OCI-LY1 (cell line): ENCODE data around the gene CIPC.

ENCODE experiments used
- H2AFZ ChIP-seq: fragments of 200-600 bp; sonication (generic), shearing (Covaris generic); 2 replicates; pipeline ENCODE4 v1.6.0; 2014; ENCODE audit warnings: antibody characterized with exemption, mild to moderate bottlenecking, low read length
- H3F3A ChIP-seq: fragments of 200-600 bp; sonication (generic), shearing (Covaris generic); 2 replicates; pipeline ENCODE4 v1.6.0; 2014; ENCODE audit warnings: mild to moderate bottlenecking, antibody characterized with exemption, low read length, moderate library complexity; ENCODE audit not compliant: insufficient read depth
- H3K27ac ChIP-seq: fragments of 200-600 bp; sonication (generic); 2 replicates; pipeline ENCODE4 v1.5.1; 2014; ENCODE audit warnings: low read length, mixed run types, mild to moderate bottlenecking, low read depth; ENCODE audit not compliant: poor library complexity, severe bottlenecking
- H3K27me3 ChIP-seq: fragments of 200-600 bp; sonication (generic); 2 replicates; pipeline ENCODE4 v1.6.0; 2014; ENCODE audit warnings: antibody characterized with exemption, mild to moderate bottlenecking, low read length, moderate library complexity; ENCODE audit not compliant: insufficient read depth
- H3K36me3 ChIP-seq: fragments of 200-600 bp; sonication (generic); 2 replicates; pipeline ENCODE4 v1.6.1; 2014; ENCODE audit warnings: mild to moderate bottlenecking, antibody characterized with exemption, low read length, moderate library complexity, mixed read lengths; ENCODE audit not compliant: insufficient read depth
- H3K4me1 ChIP-seq: fragments of 200-600 bp; sonication (generic); 2 replicates; pipeline ENCODE4 v1.5.1; 2014; ENCODE audit warnings: mild to moderate bottlenecking, low read length, moderate library complexity; ENCODE audit not compliant: insufficient read depth, severe bottlenecking
- H3K4me2 ChIP-seq: fragments of 200-600 bp; sonication (generic), shearing (Covaris generic); 2 replicates; pipeline ENCODE4 v1.6.1; 2014; ENCODE audit warnings: low read length
- H3K4me3 ChIP-seq: fragments of 200-600 bp; sonication (generic); 2 replicates; pipeline ENCODE4 v1.5.1; 2014; ENCODE audit warnings: low read length, low read depth, mild to moderate bottlenecking, mixed read lengths; ENCODE audit not compliant: poor library complexity, severe bottlenecking
- H3K79me2 ChIP-seq: fragments of 200-600 bp; shearing (Covaris generic); 2 replicates; pipeline ENCODE4 v1.6.1; 2016; ENCODE audit warnings: mixed run types, low read length, mixed read lengths; ENCODE audit not compliant: insufficient read depth
- H3K9ac ChIP-seq: fragments of 200-600 bp; sonication (generic), shearing (Covaris generic); 2 replicates; pipeline ENCODE4 v1.6.1; 2014; ENCODE audit warnings: mild to moderate bottlenecking, low read length, mixed read lengths
- H3K9me2 ChIP-seq: fragments of 200-600 bp; sonication (generic), shearing (Covaris generic); 2 replicates; pipeline ENCODE4 v1.6.1; 2014; ENCODE audit warnings: low read depth, mild to moderate bottlenecking, low read length, mixed read lengths
- H3K9me3 ChIP-seq: fragments of 200-600 bp; shearing (Covaris generic); 2 replicates; pipeline ENCODE4 v1.6.1; 2014; ENCODE audit warnings: low read length, mixed read lengths
- H4K20me1 ChIP-seq: fragments of 200-600 bp; sonication (generic), shearing (Covaris generic); 2 replicates; pipeline ENCODE4 v1.6.0; 2016; ENCODE audit warnings: mild to moderate bottlenecking, low read length; ENCODE audit not compliant: insufficient read depth
- CTCF ChIP-seq: fragments of 200-600 bp; sonication (generic), shearing (Covaris generic); IDR thresholded peaks from 2 replicates; pipeline ENCODE4 v1.5.1; 2017; ENCODE audit warnings: mild to moderate bottlenecking, antibody characterized with exemption, low read length, moderate library complexity, mixed read lengths
- EZH2 ChIP-seq: fragments of 200-600 bp; sonication (generic), shearing (Covaris generic); IDR thresholded peaks from 2 replicates; pipeline ENCODE4 v1.8.0; 2017; ENCODE audit warnings: borderline replicate concordance, mixed run types, mild to moderate bottlenecking, antibody characterized with exemption, low read length, moderate library complexity, mixed read lengths

CIPC gene

DNA sequence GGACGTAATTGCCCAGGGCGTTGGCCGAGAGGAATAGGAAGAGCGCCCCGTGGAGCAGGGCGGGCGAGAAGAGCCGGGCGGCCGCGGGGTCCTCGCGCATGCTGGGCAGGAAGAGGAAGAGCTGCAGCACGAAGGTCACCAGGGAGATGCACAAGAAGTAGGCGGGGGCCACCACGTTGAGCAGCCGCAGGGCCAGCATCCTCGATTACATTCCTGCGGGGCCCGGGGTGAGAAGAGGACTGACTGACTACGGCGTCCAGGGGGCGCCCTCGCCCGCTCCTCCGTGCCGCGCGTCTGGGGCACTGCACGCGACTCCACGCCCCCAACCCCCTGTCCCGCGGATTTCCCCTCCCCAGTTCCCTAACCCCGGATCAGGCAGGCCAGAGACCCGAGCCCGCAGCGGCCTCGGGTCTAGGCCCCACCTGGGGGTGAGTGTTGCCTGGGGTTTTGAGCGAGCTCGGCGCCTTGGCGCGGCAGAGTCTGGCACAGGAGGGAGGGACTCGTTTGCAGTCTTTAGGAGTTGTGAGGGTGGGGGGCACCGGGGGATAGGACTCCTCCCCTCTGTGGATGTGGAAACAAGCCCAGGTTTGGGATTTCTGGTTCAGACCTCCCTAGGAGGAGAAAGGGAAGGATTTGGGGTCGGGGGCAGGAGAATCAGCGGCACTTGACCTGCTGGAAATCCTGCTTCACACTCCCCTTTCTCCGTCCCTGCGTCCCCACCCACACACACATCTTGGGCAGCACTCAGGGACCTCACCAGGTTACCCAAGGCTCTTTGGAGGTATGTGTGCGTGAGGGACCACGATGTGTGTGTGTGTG is 41.7 kb downstream of the CIPC start:
- no peak overlapping the region for H3K4me2 ChIP-seq
- no peaks in the 10 kb centered on the region for H4K20me1 ChIP-seq
- H3K36me3 ChIP-seq, result no peaks in the 10 kb centered on the region
- no peak overlapping the region for H3K27ac ChIP-seq
- no peak overlapping the region for H3K9ac ChIP-seq
- H2AFZ ChIP-seq, result no peak overlapping the region
- TF ChIP-seq CTCF (peak; percentile 70), EZH2 (no peak)
- H3K27me3 ChIP-seq, result no peaks in the 10 kb centered on the region
- H3K9me2 ChIP-seq, result no peaks in the 10 kb centered on the region
- H3K4me3 ChIP-seq, result no peak overlapping the region
- no peaks in the 10 kb centered on the region for H3K79me2 ChIP-seq
- H3K4me1 ChIP-seq, result no peaks in the 10 kb centered on the region
- H3K9me3 ChIP-seq, result no peaks in the 10 kb centered on the region
- no peaks in the 10 kb centered on the region for H3F3A ChIP-seq

DNA sequence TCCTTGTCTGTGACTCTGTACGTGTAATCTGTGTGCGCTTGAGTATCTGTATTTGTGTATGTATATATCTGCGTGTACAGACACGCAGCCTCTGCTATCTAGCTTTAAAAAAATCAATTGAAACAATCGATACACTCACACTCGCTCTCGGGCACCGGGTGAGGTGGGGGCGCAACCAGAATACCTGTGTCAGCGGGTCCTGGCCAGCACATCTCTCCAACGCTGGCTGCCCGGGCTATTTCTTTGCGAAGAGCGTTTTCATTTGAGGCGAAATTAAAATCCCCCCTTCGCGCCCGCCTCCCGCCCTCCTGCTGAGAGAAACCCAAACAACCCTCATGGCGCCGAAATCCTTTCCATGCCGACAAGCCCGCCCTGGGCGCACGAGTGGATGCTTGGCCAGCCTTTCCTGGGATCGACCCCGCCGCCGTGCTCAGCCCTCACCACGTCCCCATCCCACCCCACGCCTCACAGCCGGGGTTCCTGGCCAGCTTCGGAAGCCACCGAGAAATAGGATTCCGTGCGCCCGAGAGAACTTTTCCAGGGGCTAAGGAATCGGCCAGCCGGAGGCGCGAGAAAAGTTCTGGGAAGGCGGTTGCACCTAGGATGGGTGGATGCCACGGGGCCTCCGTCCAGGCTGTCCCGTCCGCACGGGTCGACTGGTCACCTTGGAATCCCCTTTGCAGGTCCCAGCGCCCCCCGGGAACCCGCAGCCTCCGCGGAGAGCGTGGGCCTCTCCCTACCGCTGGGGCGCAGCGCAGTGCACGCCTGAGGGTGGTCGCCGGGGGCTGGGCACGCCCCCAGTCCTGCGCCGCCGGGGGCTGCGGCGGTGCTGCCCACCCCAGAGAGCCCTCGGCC is 42.5 kb downstream of the CIPC start:
- no peaks in the 10 kb centered on the region for H3K9me2 ChIP-seq
- H3K9me3 ChIP-seq, result no peaks in the 10 kb centered on the region
- no peak for TF ChIP-seq EZH2
- H3K79me2 ChIP-seq, result no peaks in the 10 kb centered on the region
- no peaks in the 10 kb centered on the region for H3K36me3 ChIP-seq
- H3K9ac ChIP-seq, result no peak overlapping the region
- H4K20me1 ChIP-seq, result no peaks in the 10 kb centered on the region
- no peaks in the 10 kb centered on the region for H3K27me3 ChIP-seq
- no peaks in the 10 kb centered on the region for H3F3A ChIP-seq
- H3K4me3 ChIP-seq, result no peak overlapping the region
- H3K4me1 ChIP-seq, result no peaks in the 10 kb centered on the region
- no peak overlapping the region for H3K4me2 ChIP-seq
- no peak overlapping the region for H2AFZ ChIP-seq
- H3K27ac ChIP-seq, result no peak overlapping the region

- Histone ChIP-seq H3K9me2 (no peaks in the 10 kb centered on the region), H3K9ac (no peak within 1 kb of the TSS), H3K79me2 (no peaks in the 10 kb centered on the region), H3F3A (no peaks in the 10 kb centered on the region), H3K4me3 (no peak within 1 kb of the TSS), H2AFZ (no peak within 1 kb of the TSS), H3K27ac (no peak within 1 kb of the TSS), H3K9me3 (no peaks in the 10 kb centered on the region), H3K4me1 (no peaks in the 10 kb centered on the region), H4K20me1 (no peaks in the 10 kb centered on the region), H3K4me2 (no peak within 1 kb of the TSS), H3K36me3 (no peaks in the 10 kb centered on the region), H3K27me3 (no peaks in the 10 kb centered on the region)
- TF ChIP-seq CTCF (no peak), EZH2 (no peak)
These were observed 43.4 kb downstream of the CIPC start, which contains the start of gene ZDHHC22 for GRCh38 chr14:77141214-77142004. TSS of gene ZDHHC22 (minus strand) at chr14:77141791. CDS start at chr14:77139738, 2,053 bp downstream.
